Measurements from ENCODE around the gene PROK1. TPM values are rescaled to one million over a fixed set of nuclear protein-coding genes. Genes with fewer than 3 reads are reported as not detected.

PROK1 gene
- polyA plus RNA-seq, 3 donors: not detected

- intact Hi-C loops (cut with micrococcal nuclease): no loop called here
- H3K4me2 ChIP-seq (replicated peaks; ENCODE audit: extremely low read depth, low read length, poor library complexity, severe bottlenecking): no peak overlapping the region
- Mint-ChIP-seq H3K4me3 (no peak overlapping the region), H3K4me1 (peaks cover 3% of the 10 kb centered on the region), H3K36me3 (no peaks in the 10 kb centered on the region), H3K27me3 (ENCODE audit: low read depth in 3 of 3) (peaks cover 3 to 4% (median 3%) of the 10 kb centered on the region in 3 donors), H3K27ac (no peak overlapping the region), H3K9me3 (no peaks in the 10 kb centered on the region)
- H2AFZ ChIP-seq (ENCODE audit: insufficient read depth, low read depth, low read length, poor library complexity, severe bottlenecking): no peak overlapping the region
- no peaks in the 10 kb centered on the region for H3K9me3 ChIP-seq (replicated peaks in 1 of 2; ENCODE audit: control insufficient read depth in 1 of 2, insufficient read depth in 1 of 2, low read length in 2 of 2)
- H3K4me3 ChIP-seq (replicated peaks in 1 of 3; ENCODE audit: low read depth in 2 of 3, low read length in 3 of 3): no peak overlapping the region
- DNase-seq: no peak
- no peak overlapping the region for H3K9ac ChIP-seq (ENCODE audit: insufficient read depth, low read length, poor library complexity, severe bottlenecking)
- no peaks in the 10 kb centered on the region for H4K20me1 ChIP-seq (ENCODE audit: insufficient read depth, low read length)
- H3K27ac ChIP-seq (ENCODE audit: low read depth in 1 of 2, low read length in 2 of 2): no peak overlapping the region
- TF ChIP-seq CTCF (IDR thresholded peaks at IDR 0.05): no peak
- 97% methylated on average over 8 of the region's 12 CpGs for WGBS (ENCODE audit: insufficient coverage)
- no peaks in the 10 kb centered on the region for H3K79me2 ChIP-seq (ENCODE audit: insufficient read depth, low read length)
- H3K4me1 ChIP-seq (ENCODE audit: control insufficient read depth in 1 of 2, insufficient read depth in 2 of 2, low read length in 2 of 2): peaks cover 0 to 2% of the 10 kb centered on the region in 2 donors
- H3K36me3 ChIP-seq (replicated peaks in 1 of 2; ENCODE audit: control insufficient read depth in 1 of 2, insufficient read depth in 2 of 2, low read length in 2 of 2): no peaks in the 10 kb centered on the region
- H3K27me3 ChIP-seq (ENCODE audit: control insufficient read depth in 2 of 2, insufficient read depth in 2 of 2, low read length in 2 of 2): no peaks in the 10 kb centered on the region
These were observed 37.2 kb downstream of the PROK1 start for GRCh38 chr1:110488161-110488560.

GRCh38 chr1:110488867-110489266 is 37.9 kb downstream of the PROK1 start:
- Histone ChIP-seq H3K4me2 (replicated peaks; ENCODE audit: extremely low read depth, low read length, poor library complexity, severe bottlenecking) (no peak overlapping the region), H4K20me1 (ENCODE audit: insufficient read depth, low read length) (no peaks in the 10 kb centered on the region), H3K9me3 (replicated peaks in 1 of 2; ENCODE audit: control insufficient read depth in 1 of 2, insufficient read depth in 1 of 2, low read length in 2 of 2) (no peaks in the 10 kb centered on the region), H3K9ac (ENCODE audit: insufficient read depth, low read length, poor library complexity, severe bottlenecking) (no peak overlapping the region), H3K36me3 (replicated peaks in 1 of 2; ENCODE audit: control insufficient read depth in 1 of 2, insufficient read depth in 2 of 2, low read length in 2 of 2) (no peaks in the 10 kb centered on the region), H2AFZ (ENCODE audit: insufficient read depth, low read depth, low read length, poor library complexity, severe bottlenecking) (no peak overlapping the region), H3K27me3 (ENCODE audit: control insufficient read depth in 2 of 2, insufficient read depth in 2 of 2, low read length in 2 of 2) (no peaks in the 10 kb centered on the region), H3K4me3 (replicated peaks in 1 of 3; ENCODE audit: low read depth in 2 of 3, low read length in 3 of 3) (no peak overlapping the region), H3K27ac (ENCODE audit: low read depth in 1 of 2, low read length in 2 of 2) (no peak overlapping the region), H3K79me2 (ENCODE audit: insufficient read depth, low read length) (no peaks in the 10 kb centered on the region), H3K4me1 (ENCODE audit: control insufficient read depth in 1 of 2, insufficient read depth in 2 of 2, low read length in 2 of 2) (no peaks in the 10 kb centered on the region)
- TF ChIP-seq CTCF (IDR thresholded peaks at IDR 0.05): no peak
- Mint-ChIP-seq H3K4me3 (no peak overlapping the region), H3K27ac (no peak overlapping the region), H3K9me3 (no peaks in the 10 kb centered on the region), H3K36me3 (no peaks in the 10 kb centered on the region), H3K27me3 (ENCODE audit: low read depth in 3 of 3) (peaks cover 0 to 3% (median under 1%) of the 10 kb centered on the region in 3 donors), H3K4me1 (peaks cover 7% of the 10 kb centered on the region)
- intact Hi-C loops (cut with micrococcal nuclease): no loop called here
- no peak for DNase-seq
- WGBS (ENCODE audit: insufficient coverage): 100% methylated on average over 1 of the region's 3 CpGs
